A549 (cell line): Measurements from ENCODE around the gene MT3. TPM values are rescaled to one million over a fixed set of nuclear protein-coding genes. Genes with fewer than 3 reads are reported as not detected.
A peak's percentile ranks its signal among the peaks of the same experiment; 100 is the strongest.

Experiments used
- ATAC-seq, 2 experiments: fragments of 200-7000 bp in 1 of 2; fragments of >200 bp in 1 of 2; cut with Nextera tagmentation in 1 of 2; cut with Tn5 transposase in 1 of 2; 3 replicates each; pipeline versions ENCODE4 v1.8.0 to v1.9.1; 2018 to 2020; ENCODE audit warnings: mild to moderate bottlenecking in 1 of 2, moderate library complexity in 1 of 2
- CTCF ChIA-PET: fragments of 300-600 bp; sonication (Branson Sonifier 250); formaldehyde crosslinking; extraction: SDS; loops from one replicate; lab custom pipeline; 2021; ENCODE audit warnings: antibody characterized with exemption, inconsistent platforms; lab: Yijun Ruan, JAX
- POLR2A ChIA-PET: fragments of 350-600 bp; formaldehyde crosslinking; extraction: SDS; loops from one replicate; lab custom pipeline; 2021; ENCODE audit warnings: antibody characterized with exemption, inconsistent platforms; lab: Yijun Ruan, JAX
- DNase-seq, 2 experiments: peaks; one replicate each; pipeline versions ENCODE4 v3.0.0 to v3.0.0-alpha.2; 2011 to 2016; ENCODE audit warnings: low read depth in 1 of 2, low spot score in 1 of 2
- FAIRE-seq: peaks from 2 replicates; lab custom pipeline; 2011; peaks lifted over from hg19 to GRCh38; lab: Jason Lieb, UNC
- H3K27ac ChIP-seq, 2 experiments: fragments of >200 bp; sonication (Bioruptor Twin); formaldehyde crosslinking; 3 replicates each; pipeline ENCODE4 v1.5.1; 2016 to 2017
- H3K4me1 ChIP-seq: fragments of >200 bp; sonication (Bioruptor Twin); formaldehyde crosslinking; 3 replicates; pipeline ENCODE4 v1.6.1; 2016
- H3K4me2 ChIP-seq: fragments of >200 bp; sonication (Bioruptor Twin); formaldehyde crosslinking; 3 replicates; pipeline ENCODE4 v1.6.1; 2016
- H3K4me3 ChIP-seq: fragments of >200 bp; sonication (Bioruptor Twin); formaldehyde crosslinking; 3 replicates; pipeline ENCODE4 v1.5.1; 2016
- H3K9me3 ChIP-seq: fragments of >200 bp; sonication (Bioruptor Twin); formaldehyde crosslinking; 3 replicates; pipeline ENCODE4 v1.6.1; 2016
- BHLHE40 ChIP-seq: IDR thresholded peaks from 2 replicates; pipeline ENCODE4 v1.6.1; 2012; ENCODE audit warnings: low read depth, low read length, inconsistent platforms
- CBX8 ChIP-seq: fragments of 200-600 bp; sonication (generic); IDR thresholded peaks from 2 replicates; pipeline ENCODE4 v1.6.1; 2016
- CHD4 ChIP-seq: fragments of 200-600 bp; sonication (generic); IDR thresholded peaks from 2 replicates; pipeline ENCODE4 v1.6.1; 2016; ENCODE audit warnings: antibody characterized with exemption, mild to moderate bottlenecking, borderline replicate concordance
- E2F6 ChIP-seq: IDR thresholded peaks from 2 replicates; pipeline ENCODE4 v1.6.1; 2012; ENCODE audit warnings: low read depth, borderline replicate concordance
- EHF ChIP-seq: fragments of 250-450 bp; sonication (Bioruptor Pico); IDR thresholded peaks from 2 replicates; pipeline ENCODE4 v1.5.0; 2020; ENCODE audit warnings: mild to moderate bottlenecking
- EHMT2 ChIP-seq: fragments of 200-600 bp; sonication (generic); IDR thresholded peaks from 2 replicates; pipeline ENCODE4 v1.6.1; 2016; ENCODE audit warnings: antibody characterized with exemption, low read depth, mild to moderate bottlenecking, moderate library complexity
- EP300 ChIP-seq, 2 experiments: fragments of >200 bp; sonication (Bioruptor Twin); formaldehyde crosslinking; IDR thresholded peaks; 2 replicates in 1 of 2; 3 replicates in 1 of 2; pipeline ENCODE4 v1.6.1; 2016 to 2017
- ESRRA ChIP-seq: fragments of 150-350 bp; IDR thresholded peaks from 2 replicates; pipeline ENCODE4 v1.6.1; 2014; ENCODE audit warnings: mild to moderate bottlenecking, low read length, borderline replicate concordance
- GATA3 ChIP-seq: IDR thresholded peaks from 2 replicates; pipeline ENCODE4 v1.6.1; 2012; ENCODE audit warnings: borderline replicate concordance
- HDAC2 ChIP-seq: fragments of 200-600 bp; sonication (generic); IDR thresholded peaks from 2 replicates; pipeline ENCODE4 v1.6.1; 2016
- HEYL ChIP-seq: fragments of 250-450 bp; sonication (Bioruptor Pico); IDR thresholded peaks from 2 replicates; pipeline ENCODE4 v1.8.0; 2021; ENCODE audit warnings: mild to moderate bottlenecking, moderate library complexity
- HOXA7 ChIP-seq: fragments of 250-450 bp; sonication (Bioruptor Pico); IDR thresholded peaks from 2 replicates; pipeline ENCODE4 v1.5.0; 2020; ENCODE audit warnings: mild to moderate bottlenecking, moderate library complexity
- MAFK ChIP-seq: fragments of 450-650 bp; IDR thresholded peaks from 2 replicates; pipeline ENCODE4 v1.6.1; 2014; ENCODE audit not compliant: partially characterized antibody
- MAX ChIP-seq: IDR thresholded peaks from 2 replicates; pipeline ENCODE4 v1.6.1; 2012
- MYC ChIP-seq: IDR thresholded peaks from 2 replicates; pipeline ENCODE4 v1.6.1; 2012; ENCODE audit warnings: mild to moderate bottlenecking, inconsistent platforms, low read length, improper control_type of control experiment, borderline replicate concordance
- NR3C1 ChIP-seq: fragments of >200 bp; sonication (Bioruptor Twin); formaldehyde crosslinking; IDR thresholded peaks from 3 replicates; pipeline ENCODE4 v1.6.1; 2017
- PBX3 ChIP-seq: IDR thresholded peaks from 2 replicates; pipeline ENCODE4 v1.6.1; 2012
- PHF8 ChIP-seq: fragments of 200-600 bp; sonication (generic); IDR thresholded peaks from 2 replicates; pipeline ENCODE4 v1.6.1; 2016; ENCODE audit warnings: low read depth, mild to moderate bottlenecking, antibody characterized with exemption, moderate library complexity, borderline replicate concordance
- RCOR1 ChIP-seq: fragments of 150-350 bp; IDR thresholded peaks from 2 replicates; pipeline ENCODE4 v1.6.1; 2014; ENCODE audit warnings: antibody characterized with exemption, low read length, low read depth
- REST ChIP-seq: fragments of 200-600 bp; sonication (generic); IDR thresholded peaks from 2 replicates; pipeline ENCODE4 v1.6.1; 2016; ENCODE audit warnings: antibody characterized with exemption, mild to moderate bottlenecking, moderate library complexity
- TFCP2L1 ChIP-seq: fragments of 250-450 bp; sonication (Bioruptor Pico); IDR thresholded peaks from 2 replicates; pipeline ENCODE4 v1.5.0; 2021; ENCODE audit warnings: mild to moderate bottlenecking
- TP53 ChIP-seq: fragments of 250-450 bp; sonication (Bioruptor Pico); IDR thresholded peaks from 2 replicates; pipeline ENCODE4 v1.5.0; 2021; ENCODE audit warnings: mild to moderate bottlenecking, moderate library complexity
- ZC3H11A ChIP-seq: fragments of 450-650 bp; IDR thresholded peaks from 2 replicates; pipeline ENCODE4 v1.6.1; 2014; ENCODE audit warnings: antibody characterized with exemption, mild to moderate bottlenecking
- ZNF302 ChIP-seq: fragments of 250-450 bp; sonication (Bioruptor Pico); IDR thresholded peaks from 2 replicates; pipeline ENCODE4 v1.9.0; 2021; ENCODE audit warnings: inconsistent platforms, mild to moderate bottlenecking, moderate library complexity
- WGBS: methylation state at CpG from one replicate; pipeline ENCODE4 v1.1.6; 2017; ENCODE audit errors: missing lambda C conversion rate; 5-methylcytosine and 5-hydroxymethylcytosine counted together
- polyA plus RNA-seq, 4 experiments: library from polyadenylated mRNA; depleted of rRNA in 3 of 4; stranded (reverse); fragments of >200 nt; fragmentation: RNase III in 1 of 4; extraction: RNeasy Plus Mini Kit Qiagen cat#74134 plus additional on column Dnase treatment in 1 of 4; gene quantifications; 2 replicates in 3 of 4; 3 replicates in 1 of 4; pipeline ENCODE4 v1.2.3, GENCODE V29; 2011 to 2017

Gene MT3
- polyA plus RNA-seq, 2 of the 4 experiments (the other 2 are of a cell fraction), result 0.16 to 0.21 TPM

GRCh38 chr16:56632848-56633365, 43.6 kb downstream of the MT3 start:
- CTCF ChIA-PET, result interaction anchor here (1.3 to 25.6 kb wide), 2 partner anchors 11 to 23 kb away, joined by 4 to 340 read pairs; partner anchors contain the start of gene MT2A
- no peak for DNase-seq
- WGBS, result 78% methylated on average over 6 of the region's 6 CpGs
- Histone ChIP-seq H3K4me2 (no peak overlapping the region), H3K4me1 (no peaks in the 10 kb centered on the region), H3K4me3 (no peak overlapping the region), H3K9me3 (no peaks in the 10 kb centered on the region), H3K27ac (no peak overlapping the region)
- TF ChIP-seq EHMT2 (no peak), HDAC2 (no peak), TP53 (CRISPR knock-in tag) (no peak), GATA3 (no peak), CBX8 (no peak), MAFK (no peak), ZNF302 (CRISPR knock-in tag) (no peak), REST (no peak)
- POLR2A ChIA-PET, result interaction anchor here (1.0 kb wide), 1 partner anchor 25 kb away, joined by 4 read pairs; the partner anchor contains the start of gene MT2A
- ATAC-seq, result peak in 1 of 2 experiments; percentile 12; a peak in 1 of 6 replicates
- no peak for FAIRE-seq

- ChIA-PET CTCF (interaction anchor here (1.0 to 25.6 kb wide), 4 partner anchors 10 to 69 kb away, joined by 3 to 340 read pairs (median 4); partner anchors contain the start of gene MT2A), POLR2A (interaction anchor here (1.0 kb wide), 1 partner anchor 25 kb away, joined by 4 read pairs; the partner anchor contains the start of gene MT2A)
- ATAC-seq (no peak), FAIRE-seq (no peak), DNase-seq (no peak)
- Histone ChIP-seq H3K9me3 (no peaks in the 10 kb centered on the region), H3K4me3 (no peak overlapping the region), H3K4me1 (0 out of 3 replicates have a peak, but pooled peaks cover under 1% of the 10 kb centered on the region), H3K27ac (no peak overlapping the region), H3K4me2 (no peak overlapping the region)
- WGBS, result 44% methylated on average over 7 of the region's 7 CpGs
- TF ChIP-seq CBX8 (no peak), PBX3 (no peak), BHLHE40 (no peak), CHD4 (no peak), TFCP2L1 (no peak), PHF8 (no peak), NR3C1 (no peak), EHF (CRISPR knock-in tag) (no peak), EP300 (IDR thresholded peaks at IDR 0.05) (no peak), E2F6 (no peak), REST (no peak), ZC3H11A (no peak), MAX (no peak), HOXA7 (CRISPR knock-in tag) (no peak), HEYL (CRISPR knock-in tag) (no peak), ESRRA (no peak), MYC (no peak), RCOR1 (no peak)
These were observed 44.2 kb downstream of the MT3 start for GRCh38 chr16:56633535-56633934.
